IMR-90 (cell line): Measurements from ENCODE around the gene TTC39B. TPM values are rescaled to one million over a fixed set of nuclear protein-coding genes. Genes with fewer than 3 reads are reported as not detected.

Source experiments
- ATAC-seq: fragments of 200-7000 bp; cut with Tn5 transposase; 2 replicates; pipeline ENCODE4 v1.9.1; 2020; ENCODE audit warnings: low read depth, mild to moderate bottlenecking, moderate library complexity
- BruUV-seq: library from RNA; stranded (reverse); fragments of 400-500 nt; replicated peaks from 2 replicates; lab custom pipeline; 2021; lab: Mats Ljungman, UMichigan
- CTCF ChIA-PET: fragments of 300-600 bp; formaldehyde crosslinking; extraction: SDS; loops from one replicate; lab custom pipeline; 2021; ENCODE audit warnings: antibody characterized with exemption; lab: Yijun Ruan, JAX
- POLR2A ChIA-PET: fragments of 300-600 bp; sonication (Branson Sonifier 250); formaldehyde crosslinking; loops from one replicate; lab custom pipeline; 2022; ENCODE audit warnings: antibody characterized with exemption; ENCODE audit not compliant: unreplicated experiment; lab: Charles Lee
- DNase-seq: peaks from one replicate; pipeline ENCODE4 v3.0.0; 2013
- H2AFZ ChIP-seq: replicated peaks from 2 replicates; pipeline ENCODE3; 2013; ENCODE audit warnings: low read length, mild to moderate bottlenecking; ENCODE audit not compliant: poor library complexity
- H2AK5ac ChIP-seq: 2 replicates; pipeline ENCODE4 v1.6.1; 2013; ENCODE audit warnings: low read depth, low read length, inconsistent platforms
- H2AK9ac ChIP-seq: replicated peaks from 2 replicates; pipeline ENCODE3; 2013; ENCODE audit warnings: mild to moderate bottlenecking, low read depth, low read length, moderate library complexity; ENCODE audit not compliant: poor library complexity
- H2BK120ac ChIP-seq: 2 replicates; pipeline ENCODE4 v1.6.1; 2013; ENCODE audit warnings: low read depth, low read length, inconsistent platforms
- H2BK15ac ChIP-seq: 3 replicates; pipeline ENCODE4 v1.6.1; 2013; ENCODE audit warnings: low read depth, low read length, inconsistent platforms
- H2BK20ac ChIP-seq: 2 replicates; pipeline ENCODE4 v1.6.1; 2013; ENCODE audit warnings: low read depth, mild to moderate bottlenecking, inconsistent platforms, low read length, moderate library complexity
- H2BK5ac ChIP-seq: 2 replicates; pipeline ENCODE4 v1.6.1; 2013; ENCODE audit warnings: mild to moderate bottlenecking, low read depth, low read length, inconsistent platforms; ENCODE audit not compliant: poor library complexity, severe bottlenecking
- H3K14ac ChIP-seq: replicated peaks from 2 replicates; pipeline ENCODE4 v1.6.1; 2013; ENCODE audit warnings: low read depth, low read length, inconsistent platforms
- H3K18ac ChIP-seq: 2 replicates; pipeline ENCODE4 v1.6.1; 2013; ENCODE audit warnings: low read depth, low read length, control low read depth
- H3K23ac ChIP-seq: 2 replicates; pipeline ENCODE4 v1.6.1; 2013; ENCODE audit warnings: low read depth, low read length, inconsistent platforms
- H3K27ac ChIP-seq: 2 replicates; pipeline ENCODE4 v1.5.1; 2013; ENCODE audit warnings: mild to moderate bottlenecking, control low read depth, low read length; ENCODE audit not compliant: insufficient read depth
- H3K27me3 ChIP-seq: 2 replicates; pipeline ENCODE4 v1.6.1; 2013; ENCODE audit warnings: low read length; ENCODE audit not compliant: control insufficient read depth, insufficient read depth
- H3K36me3 ChIP-seq: 2 replicates; pipeline ENCODE4 v1.6.1; 2013; ENCODE audit warnings: low read length, mixed read lengths; ENCODE audit not compliant: control insufficient read depth, insufficient read depth
- H3K4ac ChIP-seq: 2 replicates; pipeline ENCODE4 v1.6.1; 2013; ENCODE audit warnings: low read depth, low read length, inconsistent platforms
- H3K4me1 ChIP-seq: 2 replicates; pipeline ENCODE4 v1.6.1; 2013; ENCODE audit warnings: low read length, mixed read lengths; ENCODE audit not compliant: control insufficient read depth, insufficient read depth
- H3K4me2 ChIP-seq: 2 replicates; pipeline ENCODE4 v1.6.1; 2013; ENCODE audit warnings: low read depth, mild to moderate bottlenecking, control low read depth, low read length, moderate library complexity
- H3K4me3 ChIP-seq: 2 replicates; pipeline ENCODE4 v1.5.1; 2013; ENCODE audit warnings: low read depth, mild to moderate bottlenecking, control low read depth, low read length, moderate library complexity; ENCODE audit not compliant: insufficient read depth
- H3K56ac ChIP-seq: 2 replicates; pipeline ENCODE4 v1.6.1; 2013; ENCODE audit warnings: low read length, inconsistent platforms; ENCODE audit not compliant: insufficient read depth; ENCODE audit errors: extremely low read depth
- H3K79me1 ChIP-seq, 2 experiments: 2 replicates each; pipeline ENCODE4 v1.6.1; 2013; ENCODE audit warnings: low read length in 2 of 2, inconsistent platforms in 1 of 2, low read depth in 1 of 2
- H3K9ac ChIP-seq: 2 replicates; pipeline ENCODE4 v1.6.1; 2013; ENCODE audit warnings: low read depth, low read length, control low read depth
- H3K9me1 ChIP-seq: 2 replicates; pipeline ENCODE4 v1.6.1; 2013; ENCODE audit warnings: low read length, inconsistent platforms; ENCODE audit not compliant: insufficient read depth
- H3K9me3 ChIP-seq: 2 replicates; pipeline ENCODE4 v1.6.1; 2013; ENCODE audit warnings: low read length; ENCODE audit not compliant: control insufficient read depth, insufficient read depth
- H4K20me1 ChIP-seq: 2 replicates; pipeline ENCODE4 v1.6.1; 2013; ENCODE audit warnings: low read length, inconsistent platforms; ENCODE audit not compliant: insufficient read depth
- H4K5ac ChIP-seq: 2 replicates; pipeline ENCODE4 v1.6.1; 2013; ENCODE audit warnings: mild to moderate bottlenecking, low read depth, low read length, control low read depth
- H4K8ac ChIP-seq, 2 experiments: 2 replicates each; pipeline ENCODE4 v1.6.1; 2013; ENCODE audit warnings: low read depth in 2 of 2, low read length in 2 of 2, control low read depth in 1 of 2, inconsistent platforms in 1 of 2
- H4K91ac ChIP-seq: 2 replicates; pipeline ENCODE4 v1.6.1; 2013; ENCODE audit warnings: low read depth, low read length, inconsistent platforms; ENCODE audit not compliant: insufficient read depth
- MAZ ChIP-seq: IDR thresholded peaks from 2 replicates; pipeline ENCODE4 v1.6.1; 2012; ENCODE audit warnings: low read depth, mild to moderate bottlenecking, low read length, improper control_type of control experiment, moderate library complexity, borderline replicate concordance
- WGBS, 2 experiments: methylation state at CpG; one replicate each; pipeline versions ENCODE4 v1.1.5 to v1.1.7; 2013; ENCODE audit warnings: missing lambda C conversion rate in 2 of 2; ENCODE audit not compliant: insufficient read length in 1 of 2; ENCODE audit errors: extremely low coverage in 2 of 2; 5-methylcytosine and 5-hydroxymethylcytosine counted together
- dilution Hi-C: fragments of 300-500 bp; cut with HindIII; formaldehyde crosslinking; loops from one replicate; pipeline ENCODE4 v1.14.3; 2018; ENCODE audit warnings: low sequenced_read_pairs; ENCODE audit not compliant: unreplicated experiment
- in situ Hi-C: fragments of 300-500 bp; cut with MboI; formaldehyde crosslinking; loops from 3 replicates; pipeline ENCODE4 v1.14.3; 2019; ENCODE audit warnings: low sequenced_read_pairs, inconsistent platforms, mixed read lengths
- intact Hi-C: fragments of 100-400 bp; cut with micrococcal nuclease; formaldehyde crosslinking; loops from 2 replicates; pipeline ENCODE4 v1.10.0; 2022
- polyA plus RNA-seq, 3 experiments: library from polyadenylated mRNA; depleted of rRNA; stranded (reverse); fragments of >200 nt; gene quantifications; 2 replicates each; pipeline ENCODE4 v1.2.3, GENCODE V29; 2012; ENCODE audit warnings: low replicate concordance in 1 of 3
- total RNA-seq: library from RNA; depleted of rRNA; stranded (reverse); fragments of >200 nt; gene quantifications from 2 replicates; pipeline ENCODE4 v1.2.3, GENCODE V29; 2012

Gene TTC39B
- total and polyA plus RNA-seq, 2 of the 4 experiments (the other 2 are of a cell fraction), result 2.5 to 12.2 TPM

DNA sequence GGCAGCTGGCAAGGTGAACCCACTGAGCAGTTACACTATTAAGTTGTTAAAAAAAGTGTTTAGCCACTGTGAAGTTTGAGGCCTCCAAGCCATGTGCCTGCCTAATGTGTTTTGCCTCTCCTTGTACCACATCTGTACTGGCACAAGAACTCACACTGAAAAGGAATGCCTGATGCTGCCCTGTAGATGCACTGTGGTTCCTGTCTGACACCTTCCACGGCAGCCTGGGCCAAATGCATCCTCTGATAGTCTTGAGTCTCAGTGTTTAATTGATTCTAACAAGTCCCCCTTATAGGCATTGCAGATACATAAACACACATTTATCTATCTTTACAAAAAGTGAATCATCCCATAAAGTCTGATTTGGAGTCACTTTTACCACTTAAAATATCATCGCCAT, 169.9 kb downstream of the TTC39B start:
- TF ChIP-seq MAZ, result no peak
- no peak overlapping the region for H3K18ac ChIP-seq
- dilution Hi-C loops, result no loop called here
- in situ Hi-C loops, result loop anchor here (5.0 to 25.0 kb wide), 3 partner anchors 35 to 300 kb away; no protein-coding TSS in a partner anchor
- H2AFZ ChIP-seq, result no peak overlapping the region
- no peak overlapping the region for H3K23ac ChIP-seq
- H3K4me1 ChIP-seq, result no peaks in the 10 kb centered on the region
- H3K27ac ChIP-seq, result no peak overlapping the region
- H2BK5ac ChIP-seq, result no peak overlapping the region
- peaks cover 7% of the 10 kb centered on the region for H3K27me3 ChIP-seq
- H2AK5ac ChIP-seq, result no peak overlapping the region
- ATAC-seq (no peak), DNase-seq (no peak)
- ChIA-PET POLR2A (no interaction called here), CTCF (no interaction called here)
- no CpG with 5 or more reads among the region's 2 CpGs for WGBS, 2 experiments
- H4K5ac ChIP-seq, result no peak overlapping the region
- H4K20me1 ChIP-seq, result no peaks in the 10 kb centered on the region
- intact Hi-C loops, result loop anchor here (10.0 kb wide), 1 partner anchor 372 kb away; no protein-coding TSS in a partner anchor
- no peak overlapping the region for H4K8ac ChIP-seq
- H3K79me1 ChIP-seq, result no peaks in the 10 kb centered on the region
- no peaks in the 10 kb centered on the region for H3K36me3 ChIP-seq
- no peak overlapping the region for H3K4me2 ChIP-seq
- no peak overlapping the region for H3K56ac ChIP-seq
- no peak overlapping the region for H4K91ac ChIP-seq
- no peak overlapping the region for H2BK20ac ChIP-seq
- no peaks in the 10 kb centered on the region for H3K9me3 ChIP-seq
- no peak overlapping the region for H3K9ac ChIP-seq
- H3K4me3 ChIP-seq, result no peak overlapping the region
- H2AK9ac ChIP-seq, result no peak overlapping the region
- BruUV-seq, result no TSS peak
- H3K4ac ChIP-seq, result no peak overlapping the region
- H3K14ac ChIP-seq, result no peak overlapping the region
- H2BK15ac ChIP-seq, result no peak overlapping the region
- no peak overlapping the region for H2BK120ac ChIP-seq
- no peaks in the 10 kb centered on the region for H3K9me1 ChIP-seq
